ENCODE results near the gene UBTD2.
A peak's percentile ranks its signal among the peaks of the same experiment; 100 is the strongest.
"Not testable (repeated sequence)": the region's sequence is repeated elsewhere in the genome, so short reads cannot be mapped to it uniquely, and the experiment has no call there.

Gene UBTD2

DNA sequence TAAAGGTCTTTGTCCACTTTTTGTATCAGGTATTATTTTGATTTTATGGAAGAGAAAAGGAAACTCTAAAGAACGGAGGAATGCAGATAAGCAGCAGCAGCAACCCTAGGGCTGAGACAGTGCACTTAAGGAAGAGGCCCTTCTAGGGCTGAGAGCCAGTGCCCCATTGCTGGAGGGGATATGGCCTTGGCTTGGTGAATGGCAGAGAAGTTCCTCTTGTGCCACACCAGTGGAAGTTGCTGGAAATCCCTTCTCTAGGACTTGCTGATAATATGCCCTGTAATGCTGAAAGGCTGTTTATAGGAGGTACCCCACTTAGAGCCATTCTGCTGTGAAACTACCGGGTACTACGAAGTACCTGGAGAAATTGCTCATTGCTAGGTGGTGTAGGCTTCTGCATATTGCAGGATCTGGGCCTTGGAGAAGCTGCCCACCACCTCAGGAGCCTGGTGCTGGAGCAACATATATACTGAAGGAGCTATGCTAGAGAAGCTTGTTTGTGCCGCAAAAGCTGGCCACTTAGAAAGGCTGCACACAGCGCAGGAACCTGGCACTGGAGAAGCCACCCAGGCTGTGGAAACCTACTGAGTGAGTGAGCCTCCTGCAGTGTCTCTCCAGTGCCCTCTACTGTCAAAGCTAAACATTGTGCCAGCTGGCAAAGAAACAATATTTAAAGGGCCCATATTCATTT is 9.6 kb upstream of the UBTD2 start:
- H3K4me3 ChIP-seq (ENCODE audit: low read depth, low read length) = no peak overlapping the region

- H3K4me3 ChIP-seq (ENCODE audit: low read depth, low read length) = not testable (repeated sequence)
Observed at GRCh38 chr5:172291837-172292236, 8.3 kb upstream of the UBTD2 start.

DNA sequence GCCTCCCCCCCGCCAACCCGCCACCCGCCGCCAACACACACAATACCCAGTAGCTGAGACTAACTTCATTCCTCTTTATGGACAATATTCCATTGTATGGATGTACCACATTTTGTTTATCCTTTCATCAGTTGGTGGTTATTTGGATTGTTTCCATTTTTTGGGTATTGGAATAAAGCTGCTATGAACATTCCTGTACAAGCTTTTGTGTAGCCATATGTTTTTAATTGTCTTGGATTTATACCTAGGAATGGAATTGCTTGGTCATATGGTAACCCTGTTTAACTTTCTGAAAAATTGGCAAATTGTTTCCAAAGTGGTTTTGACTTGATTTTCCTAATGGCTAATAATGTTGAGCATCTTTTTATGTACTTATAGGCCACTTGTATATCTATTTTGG is 4.9 kb upstream of the UBTD2 start:
- no peak overlapping the region for H3K4me3 ChIP-seq (ENCODE audit: low read depth, low read length)

GRCh38 chr5:172287140-172287539 is 3.6 kb upstream of the UBTD2 start:
- H3K4me3 ChIP-seq (ENCODE audit: low read depth, low read length) = not testable (repeated sequence)

DNA sequence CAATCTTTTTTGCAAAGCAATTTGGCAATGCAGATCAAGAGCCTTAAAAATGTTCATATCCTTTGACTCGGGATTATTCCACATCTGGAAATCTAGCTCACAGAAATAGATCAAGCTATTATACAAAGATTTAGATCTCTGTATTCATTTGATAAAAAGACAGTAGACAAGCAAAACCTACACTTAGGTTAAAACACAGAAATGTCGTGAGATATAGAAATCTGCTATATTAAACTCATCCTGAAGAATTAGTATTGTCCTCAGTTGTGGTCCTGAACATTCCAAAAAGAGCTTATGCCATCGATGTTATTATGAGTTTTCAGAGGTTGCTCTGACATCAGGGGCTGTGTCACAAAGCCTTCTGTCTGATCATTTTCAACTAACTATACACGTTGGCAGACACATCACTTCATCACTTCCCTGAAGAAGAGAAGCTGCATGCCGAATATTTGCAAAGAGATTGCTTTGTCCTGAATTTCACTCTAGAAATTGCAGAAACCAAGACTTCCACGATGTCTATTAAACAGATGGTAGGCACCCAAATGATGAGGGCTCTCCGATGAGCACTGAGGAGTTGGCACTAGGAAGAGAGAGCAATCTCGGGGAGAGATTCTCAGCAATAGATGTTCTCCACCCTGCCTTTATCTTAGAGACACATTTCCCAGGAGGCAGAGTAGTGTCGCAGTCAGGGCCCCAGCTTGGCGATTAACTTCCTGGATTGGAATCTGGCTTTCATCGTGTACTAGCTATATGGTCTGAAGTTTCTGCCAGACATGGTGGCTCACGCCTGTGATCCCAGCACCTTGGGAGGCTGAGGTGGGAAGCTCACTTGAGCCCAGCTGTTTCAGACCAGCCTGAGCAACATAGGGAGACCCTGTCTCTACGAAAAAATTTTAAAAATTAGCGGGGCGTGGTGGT is 1.9 kb upstream of the UBTD2 start:
- no peak overlapping the region for H3K4me3 ChIP-seq (ENCODE audit: low read depth, low read length)

DNA sequence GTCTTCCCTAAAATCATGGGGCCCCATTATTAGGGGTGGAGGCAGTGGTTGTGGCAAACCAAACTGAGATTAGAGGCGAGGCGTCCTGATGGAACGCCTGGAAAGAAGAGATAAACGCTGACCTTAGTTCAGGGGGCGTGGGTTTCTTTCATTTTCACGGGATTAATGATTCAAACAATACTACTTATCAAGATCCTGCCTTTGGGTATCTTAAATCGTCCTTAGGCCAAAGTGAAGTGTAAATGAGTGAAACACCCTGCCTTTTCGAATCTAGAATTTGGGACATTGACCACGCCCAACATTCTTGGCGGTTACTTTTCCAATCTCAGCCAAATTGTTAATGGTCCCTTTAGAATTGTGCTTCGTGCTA is 1.0 kb upstream of the UBTD2 start:
- H3K4me3 ChIP-seq (ENCODE audit: low read depth, low read length) = peak overlapping the region; percentile 80

- peak overlapping the region; percentile 93 for H3K4me3 ChIP-seq (ENCODE audit: low read depth, low read length)
Observed at GRCh38 chr5:172283862-172284610, 472 bp upstream of the UBTD2 start.

GRCh38 chr5:172282272-172283019 is 1.1 kb downstream of the UBTD2 start:
- peak overlapping the region; percentile 93 for H3K4me3 ChIP-seq (ENCODE audit: low read depth, low read length)

- H3K4me3 ChIP-seq (ENCODE audit: low read depth, low read length) = no peak overlapping the region
Observed at GRCh38 chr5:172281346-172281745, 2.2 kb downstream of the UBTD2 start.

DNA sequence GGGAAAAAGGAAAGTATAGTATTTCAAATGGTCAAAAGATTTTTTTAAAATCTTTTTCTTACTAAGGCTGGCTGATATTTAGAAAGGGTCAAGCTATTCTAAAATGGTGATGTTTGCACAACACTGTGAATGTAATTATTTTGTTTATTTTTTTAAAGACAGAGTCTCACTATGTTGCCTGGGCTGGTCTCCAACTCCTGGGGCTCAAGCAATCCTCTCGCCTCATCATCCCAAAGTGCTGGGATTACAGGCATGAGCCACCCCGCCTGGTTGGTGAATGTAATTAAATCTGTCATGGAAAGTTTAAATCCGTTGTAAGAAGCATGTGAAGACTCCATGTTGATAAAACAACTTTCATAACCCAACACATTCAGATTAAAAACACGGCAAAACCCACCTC is 2.6 kb downstream of the UBTD2 start:
- H3K4me3 ChIP-seq (ENCODE audit: low read depth, low read length) = no peak overlapping the region

DNA sequence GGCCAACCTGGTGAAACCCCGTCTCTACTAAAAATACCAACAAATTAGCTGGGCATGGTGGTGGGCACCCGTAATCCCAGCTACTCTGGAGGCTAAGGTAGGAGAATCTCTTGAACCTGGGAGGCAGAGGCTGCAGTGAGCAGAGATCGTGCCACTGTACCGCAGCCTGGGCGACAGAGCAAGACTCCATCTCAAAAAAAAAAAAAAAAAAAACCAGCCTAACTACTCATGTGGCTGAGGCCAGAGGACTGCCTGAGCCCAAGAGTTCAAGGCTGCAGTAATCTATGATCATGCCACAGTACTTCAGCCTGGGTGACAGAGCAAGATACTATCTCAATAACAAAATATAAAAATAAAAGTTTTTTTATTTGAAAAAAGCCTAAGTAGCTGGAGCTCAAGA is 3.2 kb downstream of the UBTD2 start:
- H3K4me3 ChIP-seq (ENCODE audit: low read depth, low read length) = no peak overlapping the region

DNA sequence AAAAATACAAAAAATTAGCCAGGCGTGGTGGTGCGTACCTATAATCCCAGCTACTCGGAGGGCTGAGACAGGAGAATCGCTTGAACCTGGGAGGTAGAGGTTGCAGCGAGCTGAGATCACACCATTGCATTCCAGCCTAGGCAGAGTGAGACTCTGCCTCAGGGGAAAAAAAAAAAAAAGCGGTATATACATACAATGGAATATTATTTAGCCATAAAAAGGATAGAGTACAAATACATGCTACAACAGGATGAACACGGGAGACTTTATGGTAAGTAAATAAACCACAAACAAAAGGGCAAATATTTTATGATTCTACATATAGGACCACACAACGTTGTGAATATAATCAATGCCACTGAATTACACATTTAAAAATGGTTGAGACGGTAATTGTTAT is 5.2 kb downstream of the UBTD2 start:
- no peak overlapping the region for H3K4me3 ChIP-seq (ENCODE audit: low read depth, low read length)

DNA sequence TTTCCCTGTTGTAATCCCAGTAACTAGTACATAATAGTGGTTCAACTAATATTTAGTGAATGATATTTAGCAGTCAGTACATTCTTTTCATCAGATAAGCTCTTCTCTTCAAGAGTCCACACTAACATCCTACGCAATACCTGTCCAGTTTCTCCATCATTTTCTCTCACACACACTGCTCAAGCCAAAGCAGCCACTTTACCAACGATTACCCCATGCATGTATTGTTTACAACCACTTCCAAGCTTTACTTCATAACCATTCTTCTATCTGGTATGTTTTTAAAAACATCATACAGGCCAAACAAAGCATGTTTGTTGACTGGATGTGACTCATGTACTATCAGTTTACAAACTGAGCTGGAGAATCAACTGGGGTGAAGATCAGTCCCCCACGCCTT is 7.3 kb downstream of the UBTD2 start:
- no peak overlapping the region for H3K4me3 ChIP-seq (ENCODE audit: low read depth, low read length)

- H3K4me3 ChIP-seq (ENCODE audit: low read depth, low read length) = no peak overlapping the region
Observed at GRCh38 chr5:172274951-172275753, 8.4 kb downstream of the UBTD2 start.

GRCh38 chr5:172267943-172268342 is 15.6 kb downstream of the UBTD2 start:
- no peak overlapping the region for H3K4me3 ChIP-seq (ENCODE audit: low read depth, low read length)

DNA sequence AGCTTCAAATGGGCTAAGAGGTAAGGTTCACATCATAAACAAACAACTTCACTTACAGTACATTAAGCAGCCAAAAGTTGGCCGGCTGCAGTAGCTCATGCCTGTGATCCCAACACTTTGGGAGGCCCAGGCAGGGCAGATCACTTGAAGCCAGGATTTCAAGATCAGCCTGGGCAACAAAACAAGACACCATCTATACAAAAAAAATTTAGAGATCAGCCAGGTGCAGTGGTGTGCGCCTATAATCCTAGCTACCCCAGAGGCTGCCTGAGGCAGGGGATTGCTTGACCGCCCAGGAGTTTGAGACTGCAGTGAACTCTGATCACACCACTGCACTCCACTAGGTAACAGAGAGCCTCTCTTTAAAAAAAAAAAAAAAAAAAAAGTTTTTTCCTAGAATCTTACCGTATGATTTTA is 16.9 kb downstream of the UBTD2 start:
- no peak overlapping the region for H3K4me3 ChIP-seq (ENCODE audit: low read depth, low read length)

DNA sequence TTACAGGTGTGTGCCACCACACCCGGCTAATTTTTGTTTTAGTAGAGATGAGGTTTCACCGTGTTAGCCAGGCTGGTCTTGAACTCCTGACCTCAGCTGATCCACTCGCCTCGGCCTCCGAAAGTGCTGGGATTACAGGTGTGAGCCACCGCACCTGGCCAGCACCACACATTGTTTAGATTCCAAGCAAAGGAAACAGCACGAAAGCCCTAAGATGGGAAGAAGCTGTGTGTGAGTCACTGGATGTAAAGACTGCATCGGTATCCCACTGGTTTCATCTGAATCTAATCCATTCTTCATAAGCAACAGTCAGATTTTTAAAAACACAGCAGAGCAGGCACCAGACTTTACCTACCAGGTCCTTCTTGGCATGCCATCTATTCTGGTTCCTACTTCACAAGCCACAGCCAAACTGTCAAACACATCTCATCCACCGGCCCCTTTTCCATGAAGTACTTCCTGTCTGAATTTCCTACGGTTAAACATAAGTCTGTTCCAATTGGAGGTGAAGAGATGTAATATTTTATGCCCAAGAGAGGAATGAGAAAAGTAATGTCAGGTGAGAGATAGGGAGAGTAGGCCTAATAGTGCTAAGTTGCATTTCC is 17.4 kb downstream of the UBTD2 start:
- H3K4me3 ChIP-seq (ENCODE audit: low read depth, low read length) = no peak overlapping the region

- no peak overlapping the region for H3K4me3 ChIP-seq (ENCODE audit: low read depth, low read length)
Observed at GRCh38 chr5:172264815-172265395, 18.7 kb downstream of the UBTD2 start.

GRCh38 chr5:172255444-172255843 is 28.1 kb downstream of the UBTD2 start:
- no peak overlapping the region for H3K4me3 ChIP-seq (ENCODE audit: low read depth, low read length)

All from iPS-11a (cell line).